GM19328 (cell line): ENCODE measurements around the gene RPS13.
A peak's percentile ranks its signal among the peaks of the same experiment; 100 is the strongest.
"Not testable (repeated sequence)": the region's sequence is repeated elsewhere in the genome, so short reads cannot be mapped to it uniquely, and the experiment has no call there.

Experiments
- ATAC-seq: cut with Tn5 transposase; IDR thresholded peaks from one replicate; pipeline ENCODE4 v1.9.1; 2021; ENCODE audit warnings: mild to moderate bottlenecking, moderate library complexity; ENCODE audit not compliant: unreplicated experiment

Gene RPS13

GRCh38 chr11:17077520-17078401 is at the start of gene RPS13:
Gene RPS13 (minus strand): TSS chr11:17077667. CDS start chr11:17077641, 26 bp downstream.
- peak; percentile 94 for ATAC-seq

- no peak for ATAC-seq
Measured at GRCh38 chr11:17121981-17122380, 44.5 kb upstream of the RPS13 start.

- ATAC-seq: no peak
Measured at GRCh38 chr11:17117262-17117661, 39.8 kb upstream of the RPS13 start.

GRCh38 chr11:17116117-17116516 is 38.6 kb upstream of the RPS13 start:
- no peak for ATAC-seq

- not testable (repeated sequence) for ATAC-seq
Measured at GRCh38 chr11:17107745-17108144, 30.3 kb upstream of the RPS13 start.

GRCh38 chr11:17105404-17106040 is 28.1 kb upstream of the RPS13 start:
- not testable (repeated sequence) for ATAC-seq

GRCh38 chr11:17102462-17102861 is 25.0 kb upstream of the RPS13 start:
- ATAC-seq: no peak

- no peak for ATAC-seq
Measured at GRCh38 chr11:17098658-17099057, 21.2 kb upstream of the RPS13 start.

- ATAC-seq: no peak
Measured at GRCh38 chr11:17098038-17098437, 20.6 kb upstream of the RPS13 start.

- not testable (repeated sequence) for ATAC-seq
Measured at GRCh38 chr11:17085976-17086375, 8.5 kb upstream of the RPS13 start.

GRCh38 chr11:17077240-17077519 is 287 bp downstream of the RPS13 start:
- peak; percentile 16 for ATAC-seq

- ATAC-seq: no peak
Measured at GRCh38 chr11:17076517-17077239, 789 bp downstream of the RPS13 start.

- ATAC-seq: no peak
Measured at GRCh38 chr11:17075506-17075905, 2.0 kb downstream of the RPS13 start.

- ATAC-seq: no peak
Measured at GRCh38 chr11:17073370-17074027, 4.0 kb downstream of the RPS13 start.

- no peak for ATAC-seq
Measured at GRCh38 chr11:17067417-17067816, 10.1 kb downstream of the RPS13 start.

GRCh38 chr11:17066691-17067090 is 10.8 kb downstream of the RPS13 start:
- no peak for ATAC-seq

- no peak for ATAC-seq
Measured at GRCh38 chr11:17063171-17064002, 14.1 kb downstream of the RPS13 start.

GRCh38 chr11:17051146-17051545 is 26.3 kb downstream of the RPS13 start:
- ATAC-seq: not testable (repeated sequence)

GRCh38 chr11:17048491-17048890 is 29.0 kb downstream of the RPS13 start:
- ATAC-seq: not testable (repeated sequence)

GRCh38 chr11:17046690-17047089 is 30.8 kb downstream of the RPS13 start:
- ATAC-seq: no peak
